Effector CD8-positive, alpha-beta T cell (primary cell): ENCODE measurements around the gene MED13L.
"Not testable (repeated sequence)": the region's sequence is repeated elsewhere in the genome, so short reads cannot be mapped to it uniquely, and the experiment has no call there.

ENCODE experiments used
- DNase-seq: peaks from one replicate; lab custom pipeline; 2025; lab: John Stamatoyannopoulos, UW

The MED13L gene

GRCh38 chr12:116153113-116153512, 124.4 kb downstream of the MED13L start:
- DNase-seq = no peak

GRCh38 chr12:116152268-116152667, 125.2 kb downstream of the MED13L start:
- DNase-seq = no peak

GRCh38 chr12:116150452-116150851, 127.0 kb downstream of the MED13L start:
- DNase-seq = no peak

- DNase-seq = no peak
These were observed 127.5 kb downstream of the MED13L start for GRCh38 chr12:116150001-116150400.

GRCh38 chr12:116148844-116149243, 128.6 kb downstream of the MED13L start:
- no peak for DNase-seq

- no peak for DNase-seq
These were observed 131.1 kb downstream of the MED13L start for GRCh38 chr12:116146386-116146785.

GRCh38 chr12:116145451-116145850, 132.0 kb downstream of the MED13L start:
- DNase-seq = no peak

- no peak for DNase-seq
These were observed 133.1 kb downstream of the MED13L start for GRCh38 chr12:116144384-116144783.

- no peak for DNase-seq
These were observed 133.6 kb downstream of the MED13L start for GRCh38 chr12:116143909-116144308.

- no peak for DNase-seq
These were observed 134.3 kb downstream of the MED13L start for GRCh38 chr12:116142936-116143898.

- no peak for DNase-seq
These were observed 135.7 kb downstream of the MED13L start for GRCh38 chr12:116141833-116142162.

- no peak for DNase-seq
These were observed 136.2 kb downstream of the MED13L start for GRCh38 chr12:116141110-116141832.

GRCh38 chr12:116140529-116140928, 137.0 kb downstream of the MED13L start:
- no peak for DNase-seq

- no peak for DNase-seq
These were observed 138.7 kb downstream of the MED13L start for GRCh38 chr12:116138781-116139180.

GRCh38 chr12:116138364-116138763, 139.1 kb downstream of the MED13L start:
- DNase-seq = no peak

GRCh38 chr12:116137318-116137717, 140.2 kb downstream of the MED13L start:
- DNase-seq = no peak

GRCh38 chr12:116136340-116136739, 141.2 kb downstream of the MED13L start:
- no peak for DNase-seq

- DNase-seq = no peak
These were observed 142.1 kb downstream of the MED13L start for GRCh38 chr12:116135209-116135930.

GRCh38 chr12:116133636-116134214, 143.8 kb downstream of the MED13L start:
- DNase-seq = no peak

- no peak for DNase-seq
These were observed 144.3 kb downstream of the MED13L start for GRCh38 chr12:116133149-116133548.

- DNase-seq = not testable (repeated sequence)
These were observed 145.5 kb downstream of the MED13L start for GRCh38 chr12:116131987-116132386.

- no peak for DNase-seq
These were observed 146.3 kb downstream of the MED13L start for GRCh38 chr12:116131176-116131575.
